Right lobe of liver (tissue), 4 donors: ENCODE results near the gene AVL9.

Experiments used
- POLR2A ChIP-seq: fragments of 450-650 bp; IDR thresholded peaks from one replicate; pipeline ENCODE4 v1.6.1; 2017; ENCODE audit warnings: antibody characterized with exemption, mild to moderate bottlenecking
- TF ChIP-seq, protein P1 (sequence below), 4 donors: fragments of 200-600 bp in 3 of 4; fragments of 450-650 bp in 1 of 4; IDR thresholded peaks; one replicate each; pipeline versions ENCODE4 v1.5.1 to v1.8.0; 2016 to 2022; ENCODE audit warnings: antibody characterized with exemption in 4 of 4, mild to moderate bottlenecking in 2 of 4
- donor health status: DM: no; HTN: no; CAD: no.
- donor health status: DM: no; HTN: no; CAD: no.
- donor health status: DM: no; HTN: yes; CAD: no.

DNA sequence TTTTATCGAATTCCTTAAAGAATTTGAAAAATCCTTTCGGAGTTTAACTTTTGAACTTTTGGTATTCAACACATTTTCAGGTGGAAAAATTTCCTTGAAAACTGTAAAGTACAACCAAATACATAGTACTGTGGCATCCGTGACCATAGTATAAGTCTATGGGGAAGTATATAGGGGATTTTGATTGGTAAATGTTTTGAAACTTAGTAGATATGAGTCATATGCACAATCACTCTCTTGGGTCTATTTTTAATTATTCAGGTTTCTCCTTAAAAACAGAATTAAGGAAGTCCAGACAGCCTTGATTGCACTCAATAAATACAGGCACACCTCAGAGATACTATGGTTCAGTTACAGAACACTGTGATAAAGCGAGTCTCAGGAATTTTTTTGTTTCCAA is 64.2 kb downstream of the AVL9 start:
- TF ChIP-seq, protein P1, sequence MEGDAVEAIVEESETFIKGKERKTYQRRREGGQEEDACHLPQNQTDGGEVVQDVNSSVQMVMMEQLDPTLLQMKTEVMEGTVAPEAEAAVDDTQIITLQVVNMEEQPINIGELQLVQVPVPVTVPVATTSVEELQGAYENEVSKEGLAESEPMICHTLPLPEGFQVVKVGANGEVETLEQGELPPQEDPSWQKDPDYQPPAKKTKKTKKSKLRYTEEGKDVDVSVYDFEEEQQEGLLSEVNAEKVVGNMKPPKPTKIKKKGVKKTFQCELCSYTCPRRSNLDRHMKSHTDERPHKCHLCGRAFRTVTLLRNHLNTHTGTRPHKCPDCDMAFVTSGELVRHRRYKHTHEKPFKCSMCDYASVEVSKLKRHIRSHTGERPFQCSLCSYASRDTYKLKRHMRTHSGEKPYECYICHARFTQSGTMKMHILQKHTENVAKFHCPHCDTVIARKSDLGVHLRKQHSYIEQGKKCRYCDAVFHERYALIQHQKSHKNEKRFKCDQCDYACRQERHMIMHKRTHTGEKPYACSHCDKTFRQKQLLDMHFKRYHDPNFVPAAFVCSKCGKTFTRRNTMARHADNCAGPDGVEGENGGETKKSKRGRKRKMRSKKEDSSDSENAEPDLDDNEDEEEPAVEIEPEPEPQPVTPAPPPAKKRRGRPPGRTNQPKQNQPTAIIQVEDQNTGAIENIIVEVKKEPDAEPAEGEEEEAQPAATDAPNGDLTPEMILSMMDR (IDR thresholded peaks at IDR 0.05): no peak
- no peak for TF ChIP-seq POLR2A
